ENCODE results near the gene LRP4.

LRP4 gene

GRCh38 chr11:46899501-46900025 is 18.8 kb downstream of the LRP4 start:
- Histone ChIP-seq H3K4me3 (ENCODE audit: low read depth, low read length) (no peak overlapping the region), H3K9me3 (ENCODE audit: control insufficient read depth, insufficient read depth, low read depth, low read length) (no peaks in the 10 kb centered on the region), H3K27ac (ENCODE audit: extremely low read depth, low read depth, low read length) (no peak overlapping the region), H3K4me1 (ENCODE audit: control insufficient read depth, insufficient read depth, low read length) (no peaks in the 10 kb centered on the region), H3K36me3 (ENCODE audit: control insufficient read depth in 2 of 2, insufficient read depth in 1 of 2, low read length in 2 of 2) (peaks cover 0 to 41% of the 10 kb centered on the region in 2 experiments; a peak in 2 of 3 replicates)
- CTCF ChIA-PET, result interaction anchor here (0.9 kb wide), 1 partner anchor 253 kb away, joined by 6 read pairs; no protein-coding TSS in a partner anchor
- TF ChIP-seq PRDM2 (tag by site-specific recombination; IDR thresholded peaks at IDR 0.05; ENCODE audit: borderline replicate concordance) (no peak), BCL6B (tag by site-specific recombination; IDR thresholded peaks at IDR 0.05) (no peak), ZNF558 (tag by site-specific recombination; IDR thresholded peaks at IDR 0.05) (no peak), ZNF121 (tag by site-specific recombination; IDR thresholded peaks at IDR 0.05) (no peak), KLF17 (tag by site-specific recombination; IDR thresholded peaks at IDR 0.05) (no peak)
- POLR2A ChIA-PET, result no interaction called here

- POLR2A ChIA-PET, result no interaction called here
- Histone ChIP-seq H3K4me1 (ENCODE audit: control insufficient read depth, insufficient read depth, low read length) (no peaks in the 10 kb centered on the region), H3K27ac (ENCODE audit: extremely low read depth, low read depth, low read length) (no peak overlapping the region), H3K36me3 (ENCODE audit: control insufficient read depth in 2 of 2, insufficient read depth in 1 of 2, low read length in 2 of 2) (peaks cover 0 to 45% of the 10 kb centered on the region in 2 experiments; a peak in 2 of 3 replicates), H3K9me3 (ENCODE audit: control insufficient read depth, insufficient read depth, low read depth, low read length) (no peaks in the 10 kb centered on the region), H3K4me3 (ENCODE audit: low read depth, low read length) (no peak overlapping the region)
- CTCF ChIA-PET, result interaction anchor here (0.6 to 0.9 kb wide), 2 partner anchors 254 to 475 kb away, joined by 3 to 6 read pairs; no protein-coding TSS in a partner anchor
- TF ChIP-seq ZNF248 (tag by site-specific recombination; IDR thresholded peaks at IDR 0.05), result no peak
- TF ChIP-seq SP7 (tag by site-specific recombination; IDR thresholded peaks at IDR 0.05), result no peak
- no peak for TF ChIP-seq PRDM6 (tag by site-specific recombination; IDR thresholded peaks at IDR 0.05)
- TF ChIP-seq ZNF394 (tag by site-specific recombination; IDR thresholded peaks at IDR 0.05; ENCODE audit: borderline replicate concordance), result no peak
- TF ChIP-seq ZBTB11 (tag by site-specific recombination; conservative IDR thresholded peaks at IDR 0.05; ENCODE audit: low read depth), result no peak
- no peak for TF ChIP-seq ZNF501 (tag by site-specific recombination; IDR thresholded peaks at IDR 0.05)
- no peak for TF ChIP-seq ZNF518A (tag by site-specific recombination; conservative IDR thresholded peaks at IDR 0.05; ENCODE audit: low read depth)
- no peak for TF ChIP-seq SCRT2 (tag by site-specific recombination; IDR thresholded peaks at IDR 0.05)
Observed at GRCh38 chr11:46898396-46899095, 19.8 kb downstream of the LRP4 start.

Measured in HEK293 (cell line).